Measurements from ENCODE around the gene RNF39.

RNF39 gene

GRCh38 chr6:30101444-30102413 lies 26.2 kb upstream of the RNF39 start:
- H3K4me3 ChIP-seq (ENCODE audit: low read depth, low read length), result peak overlapping the region; percentile 48
- TF ChIP-seq CTCF (IDR thresholded peaks at IDR 0.05; ENCODE audit: low read depth, low read length), result no peak

DNA sequence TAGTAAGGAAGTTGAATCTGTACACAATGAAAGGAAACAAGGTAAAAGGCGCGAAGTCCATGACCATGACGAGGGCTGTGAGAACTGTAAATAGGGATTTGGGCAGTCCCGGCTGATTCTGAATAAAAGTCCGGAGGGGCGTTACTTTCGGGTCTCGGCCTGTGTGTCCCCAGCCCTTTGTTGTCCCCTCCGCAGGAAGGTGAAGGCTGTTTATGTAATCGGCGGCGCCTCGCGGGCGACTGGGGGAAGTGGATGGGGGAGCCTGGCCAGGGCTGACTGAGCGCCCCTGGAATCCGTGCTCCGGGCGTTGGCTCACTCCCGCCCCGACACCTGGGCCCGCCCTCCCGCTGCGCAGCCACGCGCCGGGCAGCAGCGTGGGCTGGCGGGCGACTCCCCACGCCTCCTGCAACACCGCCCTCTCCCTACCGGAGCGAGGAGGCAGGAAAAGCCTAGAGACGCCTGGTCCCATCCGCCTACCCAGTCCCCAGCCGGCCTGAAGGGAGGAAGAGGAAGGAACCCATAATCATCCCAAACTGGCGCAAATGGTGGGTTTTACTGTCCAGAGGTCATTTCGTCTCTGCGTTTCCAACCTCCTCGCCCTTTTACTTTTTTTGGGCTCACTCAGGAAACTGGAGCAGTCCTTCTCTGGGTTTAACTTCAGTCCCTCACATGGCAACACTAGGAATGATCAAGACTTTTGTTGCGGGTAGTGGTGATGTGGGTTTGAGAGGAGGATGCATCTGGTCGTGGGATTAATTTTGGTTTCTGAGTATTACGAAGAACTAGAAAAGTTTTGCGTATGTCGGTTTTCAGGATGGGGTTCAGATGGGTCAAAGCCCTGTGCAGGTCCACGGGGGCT lies 25.2 kb upstream of the RNF39 start:
- no peak for TF ChIP-seq CTCF (IDR thresholded peaks at IDR 0.05; ENCODE audit: low read depth, low read length)
- no peak overlapping the region for H3K4me3 ChIP-seq (ENCODE audit: low read depth, low read length)

- no peak overlapping the region for H3K4me3 ChIP-seq (ENCODE audit: low read depth, low read length)
- no peak for TF ChIP-seq CTCF (IDR thresholded peaks at IDR 0.05; ENCODE audit: low read depth, low read length)
Measured at GRCh38 chr6:30100154-30100553, 24.6 kb upstream of the RNF39 start.

- H3K4me3 ChIP-seq (ENCODE audit: low read depth, low read length), result no peak overlapping the region
- TF ChIP-seq CTCF (IDR thresholded peaks at IDR 0.05; ENCODE audit: low read depth, low read length), result no peak
Measured at GRCh38 chr6:30097902-30098768, 22.6 kb upstream of the RNF39 start.

DNA sequence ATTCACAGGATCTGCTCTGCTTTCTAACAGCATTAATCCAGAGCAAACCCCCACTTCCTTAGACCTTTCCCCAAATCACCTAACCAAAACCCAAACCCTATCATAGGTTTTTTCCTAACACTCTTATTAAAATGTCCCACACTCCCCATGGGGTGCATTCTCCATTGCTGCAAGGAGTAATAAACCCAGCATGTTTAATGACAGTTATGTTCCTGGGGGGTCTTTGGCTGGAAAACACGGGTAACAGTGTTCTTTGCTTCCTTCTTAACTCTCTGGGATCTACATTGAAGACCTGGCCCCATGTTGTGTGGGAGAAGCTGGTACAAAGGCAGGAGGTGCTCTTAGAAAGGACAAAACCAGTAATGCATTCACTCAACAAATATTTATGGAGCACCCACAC lies 21.3 kb upstream of the RNF39 start:
- no peak for TF ChIP-seq CTCF (IDR thresholded peaks at IDR 0.05; ENCODE audit: low read depth, low read length)
- H3K4me3 ChIP-seq (ENCODE audit: low read depth, low read length), result no peak overlapping the region

DNA sequence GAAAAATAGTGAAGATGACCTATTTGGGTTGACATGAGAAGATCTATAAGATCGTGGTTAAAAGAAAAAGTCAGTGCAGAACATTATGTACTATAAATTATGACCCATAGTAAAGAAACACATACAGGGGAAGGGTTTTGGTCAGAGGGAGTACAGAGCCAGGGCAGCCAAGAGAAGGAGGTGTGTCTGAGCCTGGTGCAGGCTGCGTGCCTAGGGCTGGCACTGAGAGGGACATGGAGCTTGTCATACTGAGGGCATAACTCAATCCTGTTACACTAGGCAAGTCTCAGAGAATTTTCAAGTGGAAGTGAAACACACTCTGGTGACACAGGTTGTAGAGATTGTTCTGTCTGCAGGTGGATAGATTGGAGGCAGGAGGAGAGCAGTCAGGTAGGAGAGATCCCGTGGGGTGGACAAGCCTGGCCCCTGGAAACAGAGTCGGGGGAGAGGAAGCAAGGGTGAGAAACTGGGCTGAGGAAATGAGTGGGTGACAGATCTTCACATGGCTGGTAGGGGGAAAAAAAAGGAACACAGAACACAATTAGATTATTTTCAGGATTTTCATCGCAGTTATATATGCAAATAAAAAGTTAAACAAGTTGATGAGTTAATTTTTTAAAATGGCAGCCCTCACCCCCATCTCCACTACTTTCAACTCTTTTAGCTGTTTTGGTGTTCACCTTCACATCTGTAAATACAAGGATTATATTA lies 18.5 kb upstream of the RNF39 start:
- H3K4me3 ChIP-seq (ENCODE audit: low read depth, low read length), result no peak overlapping the region
- no peak for TF ChIP-seq CTCF (IDR thresholded peaks at IDR 0.05; ENCODE audit: low read depth, low read length)
